Liver (tissue), 9 donors: ENCODE data around the gene FLT1. TPM values are rescaled to one million over a fixed set of nuclear protein-coding genes. Genes with fewer than 3 reads are reported as not detected.

Experiments used
- DNase-seq: peaks from one replicate; pipeline ENCODE4 v3.0.0-alpha.2; 2017; ENCODE audit warnings: low spot score
- H3K27ac ChIP-seq, 2 donors: one replicate each; pipeline ENCODE4 v1.7.0; 2013; ENCODE audit warnings: inconsistent platforms in 2 of 2, low read length in 2 of 2, control low read depth in 1 of 2, low read depth in 1 of 2, mild to moderate bottlenecking in 1 of 2
- H3K27me3 ChIP-seq, 4 donors: one replicate each; pipeline versions ENCODE4 v1.6.1 to v1.7.0; 2013; ENCODE audit warnings: low read length in 3 of 4, inconsistent platforms in 1 of 4, mild to moderate bottlenecking in 1 of 4, moderate library complexity in 1 of 4; ENCODE audit not compliant: control insufficient read depth in 4 of 4, insufficient read depth in 4 of 4
- H3K36me3 ChIP-seq, 4 donors: one replicate each; pipeline versions ENCODE4 v1.6.1 to v1.7.0; 2013; ENCODE audit warnings: low read length in 3 of 4, mild to moderate bottlenecking in 3 of 4, low read depth in 1 of 4, moderate library complexity in 1 of 4; ENCODE audit not compliant: control insufficient read depth in 4 of 4, insufficient read depth in 3 of 4
- H3K4me1 ChIP-seq, 4 donors: one replicate each; pipeline versions ENCODE4 v1.6.1 to v1.7.0; 2013; ENCODE audit warnings: low read length in 3 of 4, mild to moderate bottlenecking in 3 of 4, moderate library complexity in 1 of 4; ENCODE audit not compliant: control insufficient read depth in 4 of 4, insufficient read depth in 4 of 4
- H3K4me3 ChIP-seq, 3 donors: one replicate each; pipeline versions ENCODE4 v1.6.1 to v1.7.0; 2013; ENCODE audit warnings: low read length in 3 of 3, control low read depth in 1 of 3, low read depth in 1 of 3, mild to moderate bottlenecking in 1 of 3
- H3K9ac ChIP-seq, 2 donors: one replicate each; pipeline ENCODE4 v1.7.0; 2013; ENCODE audit warnings: low read length in 2 of 2, mild to moderate bottlenecking in 2 of 2, moderate library complexity in 2 of 2, control low read depth in 1 of 2, low read depth in 1 of 2
- H3K9me3 ChIP-seq, 4 donors: one replicate each; pipeline versions ENCODE4 v1.6.1 to v1.7.0; 2013; ENCODE audit warnings: low read length in 3 of 4; ENCODE audit not compliant: control insufficient read depth in 4 of 4
- FOXA1 ChIP-seq: IDR thresholded peaks from 2 replicates; pipeline ENCODE4 v1.6.1; 2016; ENCODE audit warnings: antibody characterized with exemption
- FOXA2 ChIP-seq: IDR thresholded peaks from 2 replicates; pipeline ENCODE4 v1.6.1; 2016; ENCODE audit warnings: antibody characterized with exemption
- GABPA ChIP-seq, 2 donors: IDR thresholded peaks in 1 of 2; conservative IDR thresholded peaks in 1 of 2; 2 replicates each; pipeline ENCODE4 v1.6.1; 2016; ENCODE audit warnings: antibody characterized with exemption in 2 of 2, mild to moderate bottlenecking in 1 of 2, moderate library complexity in 1 of 2
- HNF4A ChIP-seq, 2 donors: conservative IDR thresholded peaks; 2 replicates each; pipeline ENCODE4 v1.6.1; 2016; ENCODE audit warnings: antibody characterized with exemption in 2 of 2, mild to moderate bottlenecking in 2 of 2
- HNF4G ChIP-seq: IDR thresholded peaks from 2 replicates; pipeline ENCODE4 v1.6.1; 2016; ENCODE audit warnings: antibody characterized with exemption
- JUND ChIP-seq, 2 donors: IDR thresholded peaks; 2 replicates each; pipeline ENCODE4 v1.6.1; 2016; ENCODE audit warnings: antibody characterized with exemption in 2 of 2
- NR2F2 ChIP-seq: IDR thresholded peaks from 2 replicates; pipeline ENCODE4 v1.6.1; 2016; ENCODE audit warnings: antibody characterized with exemption
- RXRA ChIP-seq, 2 donors: IDR thresholded peaks; 2 replicates each; pipeline ENCODE4 v1.6.1; 2017 to 2018; ENCODE audit warnings: antibody characterized with exemption in 2 of 2, mild to moderate bottlenecking in 1 of 2
- SP1 ChIP-seq: IDR thresholded peaks from 2 replicates; pipeline ENCODE4 v1.6.1; 2018; ENCODE audit warnings: antibody characterized with exemption, mild to moderate bottlenecking
- TAF1 ChIP-seq: conservative IDR thresholded peaks from 2 replicates; pipeline ENCODE4 v1.6.1; 2016; ENCODE audit warnings: antibody characterized with exemption, mild to moderate bottlenecking
- YY1 ChIP-seq: IDR thresholded peaks from 2 replicates; pipeline ENCODE4 v1.6.1; 2016; ENCODE audit warnings: antibody characterized with exemption, mild to moderate bottlenecking
- WGBS: extraction: QIAGEN DNeasy Blood & Tissue Kit; methylation state at CpG from one replicate; pipeline ENCODE4 v1.1.7; 2013; 5-methylcytosine and 5-hydroxymethylcytosine counted together
- polyA plus RNA-seq, 2 donors: library from polyadenylated mRNA; stranded (reverse) in 1 of 2; unstranded in 1 of 2; fragments of 200-250 nt in 1 of 2; fragments of >200 nt in 1 of 2; fragmentation: Nextera tagmentation in 1 of 2; extraction: Ambion mirVana in 1 of 2; gene quantifications; one replicate each; pipeline versions ENCODE4 v1.2.1 to v1.2.3, GENCODE V29; 2013 to 2015
- total RNA-seq, 2 donors: library from RNA; depleted of rRNA; stranded (reverse); fragments of >200 nt; gene quantifications; one replicate each; pipeline ENCODE4 v1.2.3, GENCODE V29; 2014
- TF ChIP-seq, protein P1 (sequence below): IDR thresholded peaks from 2 replicates; pipeline ENCODE4 v1.6.1; 2016; ENCODE audit warnings: antibody characterized with exemption
- TF ChIP-seq, protein P2 (sequence below): IDR thresholded peaks from 2 replicates; pipeline ENCODE4 v1.6.1; 2016; ENCODE audit warnings: antibody characterized with exemption
- TF ChIP-seq, protein P3 (sequence below): IDR thresholded peaks from 2 replicates; pipeline ENCODE4 v1.6.1; 2016; ENCODE audit warnings: antibody characterized with exemption
- donor health status: healthy.
- donor health status: healthy.
- donor health status: healthy.
- donor health status: healthy.
- donor health status: healthy.

FLT1 gene
- total and polyA plus RNA-seq, 4 donors = 4.1 to 19.7 (median 9.3) TPM

DNA sequence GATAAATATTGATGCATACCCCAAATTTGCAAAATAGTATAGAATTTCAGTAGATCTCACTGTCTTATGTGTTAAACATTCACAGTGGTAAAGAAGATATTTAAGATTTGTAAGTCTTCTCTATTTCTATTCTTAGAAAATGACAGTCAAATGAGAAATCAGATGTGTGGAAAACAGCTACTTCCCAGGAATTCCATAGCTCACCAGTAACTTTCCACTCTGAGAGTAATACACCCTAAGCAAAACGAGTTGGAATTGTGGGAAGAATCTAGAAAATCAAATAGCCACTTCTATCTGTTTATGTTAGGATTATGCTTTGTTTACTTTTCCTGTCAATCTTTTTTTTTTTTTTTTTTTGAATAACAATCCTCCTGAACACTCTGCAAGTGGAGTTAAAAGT is 69.1 kb downstream of the FLT1 start:
- TF ChIP-seq JUND (IDR thresholded peaks at IDR 0.05) = no peak
- TF ChIP-seq, protein P1, sequence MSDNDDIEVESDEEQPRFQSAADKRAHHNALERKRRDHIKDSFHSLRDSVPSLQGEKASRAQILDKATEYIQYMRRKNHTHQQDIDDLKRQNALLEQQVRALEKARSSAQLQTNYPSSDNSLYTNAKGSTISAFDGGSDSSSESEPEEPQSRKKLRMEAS = no peak
- peaks cover 0 to 13% (median 0%) of the 10 kb centered on the region in 4 donors for H3K27me3 ChIP-seq
- H3K4me3 ChIP-seq = no peak overlapping the region
- WGBS = 12% methylated on average over 1 of the region's 1 CpG
- no peak overlapping the region for H3K9ac ChIP-seq
- no peak for DNase-seq
- peaks cover 0 to 3% (median 0%) of the 10 kb centered on the region in 4 donors for H3K4me1 ChIP-seq
- H3K27ac ChIP-seq = no peak overlapping the region
- no peaks in the 10 kb centered on the region for H3K36me3 ChIP-seq
- H3K9me3 ChIP-seq = no peaks in the 10 kb centered on the region

DNA sequence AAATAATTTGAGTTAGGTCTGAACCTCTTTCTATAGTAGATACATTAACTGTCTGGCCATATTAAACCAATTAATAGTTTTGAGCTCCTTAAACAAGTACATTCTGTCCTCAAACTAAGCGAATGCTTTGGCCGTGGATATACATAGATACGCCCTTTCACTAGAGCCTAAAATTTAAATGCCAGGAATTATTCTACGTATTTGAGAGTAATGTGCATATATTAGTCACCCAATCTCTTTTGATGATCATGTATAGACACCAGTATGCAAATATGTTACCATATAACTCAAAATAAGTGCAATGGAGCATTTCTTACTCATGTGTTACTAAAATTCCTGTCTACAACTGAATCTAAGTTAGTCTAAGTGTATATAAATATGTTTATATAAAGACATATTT is 70.4 kb downstream of the FLT1 start:
- no peaks in the 10 kb centered on the region for H3K9me3 ChIP-seq
- peaks cover 0 to 3% (median 0%) of the 10 kb centered on the region in 4 donors for H3K4me1 ChIP-seq
- 92% methylated on average over 4 of the region's 4 CpGs for WGBS
- no peak overlapping the region for H3K27ac ChIP-seq
- H3K36me3 ChIP-seq = no peaks in the 10 kb centered on the region
- DNase-seq = no peak
- H3K9ac ChIP-seq = no peak overlapping the region
- peaks cover 0 to 11% (median 0%) of the 10 kb centered on the region in 4 donors for H3K27me3 ChIP-seq
- no peak overlapping the region for H3K4me3 ChIP-seq
- TF ChIP-seq FOXA2 (no peak), SP1 (no peak)

DNA sequence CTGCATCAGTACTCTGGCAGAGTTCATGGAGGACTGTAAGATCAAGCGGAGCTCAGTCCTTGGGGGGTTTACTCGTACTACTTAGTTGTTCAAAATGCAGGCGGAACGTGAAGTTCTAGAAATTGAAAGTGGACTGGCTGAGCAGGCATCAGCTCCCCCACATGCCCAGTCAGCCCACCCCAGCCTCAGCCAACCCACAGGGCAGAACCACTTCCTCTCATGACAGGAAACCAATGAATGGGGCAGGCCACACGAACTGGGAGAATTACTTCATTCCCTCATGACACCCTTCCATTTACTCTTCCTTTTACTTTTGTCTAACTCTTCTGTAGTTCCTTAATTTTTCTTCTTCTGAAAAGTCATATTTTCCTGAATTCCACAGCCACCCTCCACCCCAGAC is 71.9 kb downstream of the FLT1 start:
- H3K27me3 ChIP-seq = peaks cover 0 to 6% (median 0%) of the 10 kb centered on the region in 4 donors
- no peaks in the 10 kb centered on the region for H3K36me3 ChIP-seq
- no peak overlapping the region for H3K4me3 ChIP-seq
- DNase-seq = no peak
- no peak for TF ChIP-seq RXRA (IDR thresholded peaks at IDR 0.05)
- TF ChIP-seq HNF4A (conservative IDR thresholded peaks at IDR 0.05) = no peak
- no peak for TF ChIP-seq NR2F2
- TF ChIP-seq, protein P2, sequence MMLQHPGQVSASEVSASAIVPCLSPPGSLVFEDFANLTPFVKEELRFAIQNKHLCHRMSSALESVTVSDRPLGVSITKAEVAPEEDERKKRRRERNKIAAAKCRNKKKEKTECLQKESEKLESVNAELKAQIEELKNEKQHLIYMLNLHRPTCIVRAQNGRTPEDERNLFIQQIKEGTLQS = no peak
- no peak for TF ChIP-seq TAF1
- no peak for TF ChIP-seq FOXA2
- TF ChIP-seq FOXA1 = no peak
- TF ChIP-seq JUND (IDR thresholded peaks at IDR 0.05) = no peak
- TF ChIP-seq YY1 = no peak
- TF ChIP-seq HNF4G = no peak
- TF ChIP-seq SP1 = no peak
- TF ChIP-seq, protein P3, sequence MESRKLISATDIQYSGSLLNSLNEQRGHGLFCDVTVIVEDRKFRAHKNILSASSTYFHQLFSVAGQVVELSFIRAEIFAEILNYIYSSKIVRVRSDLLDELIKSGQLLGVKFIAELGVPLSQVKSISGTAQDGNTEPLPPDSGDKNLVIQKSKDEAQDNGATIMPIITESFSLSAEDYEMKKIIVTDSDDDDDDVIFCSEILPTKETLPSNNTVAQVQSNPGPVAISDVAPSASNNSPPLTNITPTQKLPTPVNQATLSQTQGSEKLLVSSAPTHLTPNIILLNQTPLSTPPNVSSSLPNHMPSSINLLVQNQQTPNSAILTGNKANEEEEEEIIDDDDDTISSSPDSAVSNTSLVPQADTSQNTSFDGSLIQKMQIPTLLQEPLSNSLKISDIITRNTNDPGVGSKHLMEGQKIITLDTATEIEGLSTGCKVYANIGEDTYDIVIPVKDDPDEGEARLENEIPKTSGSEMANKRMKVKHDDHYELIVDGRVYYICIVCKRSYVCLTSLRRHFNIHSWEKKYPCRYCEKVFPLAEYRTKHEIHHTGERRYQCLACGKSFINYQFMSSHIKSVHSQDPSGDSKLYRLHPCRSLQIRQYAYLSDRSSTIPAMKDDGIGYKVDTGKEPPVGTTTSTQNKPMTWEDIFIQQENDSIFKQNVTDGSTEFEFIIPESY = no peak
- TF ChIP-seq GABPA (IDR thresholded peaks at IDR 0.05 in 1 of 2, conservative IDR thresholded peaks at IDR 0.05 in 1 of 2) = no peak
- 62% methylated on average over 5 of the region's 5 CpGs for WGBS
- no peaks in the 10 kb centered on the region for H3K9me3 ChIP-seq
- peaks cover 0 to 3% (median 0%) of the 10 kb centered on the region in 4 donors for H3K4me1 ChIP-seq
- H3K9ac ChIP-seq = no peak overlapping the region
- H3K27ac ChIP-seq = no peak overlapping the region
